H1 (cell line): Measurements from ENCODE around the gene SNRPD3. TPM values are rescaled to one million over a fixed set of nuclear protein-coding genes. Genes with fewer than 3 reads are reported as not detected.
A peak's percentile ranks its signal among the peaks of the same experiment; 100 is the strongest.

Source experiments
- BCL11A ChIP-seq, 2 experiments: IDR thresholded peaks; one replicate each; pipeline ENCODE4 v1.6.1; 2011; ENCODE audit warnings: low read depth in 2 of 2, low read length in 2 of 2, mild to moderate bottlenecking in 2 of 2
- CHD2 ChIP-seq: IDR thresholded peaks from 2 replicates; pipeline ENCODE4 v1.6.1; 2012; ENCODE audit warnings: low read length, improper control_type of control experiment
- CHD7 ChIP-seq: fragments of 300-600 bp; sonication (generic); IDR thresholded peaks from 2 replicates; pipeline ENCODE4 v1.7.1; 2012; ENCODE audit warnings: low read length, moderate library complexity, mild to moderate bottlenecking, inconsistent platforms; ENCODE audit not compliant: insufficient replicate concordance
- HDAC2 ChIP-seq, 2 experiments: fragments of 300-600 bp in 1 of 2; sonication (generic) in 1 of 2; IDR thresholded peaks; 2 replicates each; pipeline ENCODE4 v1.6.1; 2011 to 2012; ENCODE audit warnings: low read depth in 2 of 2, low read length in 2 of 2, mild to moderate bottlenecking in 2 of 2, moderate library complexity in 2 of 2, borderline replicate concordance in 1 of 2, inconsistent platforms in 1 of 2
- NRF1 ChIP-seq: IDR thresholded peaks from 2 replicates; pipeline ENCODE4 v1.6.1; 2011; ENCODE audit warnings: mild to moderate bottlenecking, low read depth, low read length, improper control_type of control experiment
- PHF8 ChIP-seq: fragments of 200-600 bp; sonication (generic); conservative IDR thresholded peaks from 2 replicates; pipeline ENCODE4 v1.7.1; 2012; ENCODE audit warnings: low read depth, mild to moderate bottlenecking, inconsistent platforms, low read length, moderate library complexity
- POU5F1 ChIP-seq: IDR thresholded peaks from 2 replicates; pipeline ENCODE4 v1.6.1; 2011; ENCODE audit warnings: low read depth, mild to moderate bottlenecking, low read length, moderate library complexity
- RBBP5 ChIP-seq: IDR thresholded peaks from 2 replicates; pipeline ENCODE4 v1.7.1; 2012; ENCODE audit warnings: low read depth, mild to moderate bottlenecking, inconsistent platforms, low read length, moderate library complexity, borderline replicate concordance
- SIN3A ChIP-seq, 2 experiments: IDR thresholded peaks in 1 of 2; conservative IDR thresholded peaks in 1 of 2; 2 replicates each; pipeline ENCODE4 v1.6.1; 2011 to 2012; ENCODE audit warnings: low read length in 2 of 2, improper control_type of control experiment in 1 of 2, low read depth in 1 of 2, mild to moderate bottlenecking in 1 of 2
- polyA plus RNA-seq, 7 experiments: library from polyadenylated mRNA; depleted of rRNA in 3 of 7; stranded (reverse) in 5 of 7; unstranded in 2 of 7; fragments of >200 nt in 5 of 7; fragments of 200-250 nt in 2 of 7; gene quantifications; 1 replicate in 5 of 7; 2 replicates in 1 of 7; 4 replicates in 1 of 7; pipeline versions ENCODE4 v1.2.1 to v1.2.3, GENCODE V29; 2011 to 2013; ENCODE audit warnings: missing spikeins in 2 of 7, mixed read lengths in 2 of 7
- total RNA-seq: library from RNA; stranded (reverse); fragmentation: NEBNext Ultra II Directional; extraction: Animal tissue kit (Norgen Biotek cat#: 25700); gene quantifications from 2 replicates; pipeline ENCODE4 v1.2.1, GENCODE V29; 2021

The SNRPD3 gene
- total and polyA plus RNA-seq, 2 of the 8 experiments (the other 6 are each of a cell fraction or from before 2014, with no cell fraction given), result 200 to 455 TPM

- TF ChIP-seq SIN3A (conservative IDR thresholded peaks at IDR 0.05 in 1 of 2, IDR thresholded peaks at IDR 0.05 in 1 of 2; ENCODE audit: low read depth in 1 of 2, low read length in 2 of 2), result peak in 1 of 2 experiments; percentile 80; a peak in 2 of 4 replicates
- TF ChIP-seq HDAC2 (IDR thresholded peaks at IDR 0.05; ENCODE audit: borderline replicate concordance in 1 of 2, low read depth in 2 of 2, low read length in 2 of 2), result no peak
- no peak for TF ChIP-seq CHD7
- peak; percentile 85 for TF ChIP-seq PHF8
- peak; percentile 58 for TF ChIP-seq CHD2
- peak; percentile 35; the same call in 1 of the 2 replicates for TF ChIP-seq NRF1
- no peak for TF ChIP-seq RBBP5
- no peak for TF ChIP-seq POU5F1
- TF ChIP-seq BCL11A (IDR thresholded peaks at IDR 0.05; ENCODE audit: low read depth in 2 of 2, low read length in 2 of 2), result no peak
Measured at GRCh38 chr22:24555165-24556039, at the start of gene SNRPD3 (continued).
